Ascending aorta (tissue), 2 donors: ENCODE data around the gene CPA5. TPM values are rescaled to one million over a fixed set of nuclear protein-coding genes. Genes with fewer than 3 reads are reported as not detected.

Experiments
- DNase-seq, 2 donors: peaks; one replicate each; pipeline ENCODE4 v3.0.0-alpha.2; 2019; ENCODE audit warnings: low spot score in 2 of 2
- H3K27ac ChIP-seq, 2 donors: fragments of 200-600 bp; sonication (generic); one replicate each; pipeline ENCODE4 v1.5.1; 2016 to 2017; ENCODE audit warnings: mild to moderate bottlenecking in 1 of 2
- H3K27me3 ChIP-seq: fragments of 200-600 bp; sonication (generic); one replicate; pipeline ENCODE4 v1.5.1; 2017
- H3K36me3 ChIP-seq, 2 donors: fragments of 200-600 bp; sonication (generic); one replicate each; pipeline ENCODE4 v1.5.1; 2016
- H3K4me1 ChIP-seq, 2 donors: fragments of 200-600 bp; sonication (generic); one replicate each; pipeline ENCODE4 v1.5.1; 2016 to 2017; ENCODE audit warnings: mild to moderate bottlenecking in 1 of 2
- H3K4me3 ChIP-seq, 2 donors: fragments of 200-600 bp; sonication (generic); one replicate each; pipeline ENCODE4 v1.5.1; 2016 to 2017; ENCODE audit warnings: mild to moderate bottlenecking in 1 of 2
- H3K9me3 ChIP-seq, 2 donors: fragments of 200-600 bp; sonication (generic); one replicate each; pipeline ENCODE4 v1.5.1; 2016
- CTCF ChIP-seq, 3 experiments: fragments of 200-600 bp in 2 of 3; fragments of 450-650 bp in 1 of 3; sonication (generic) in 2 of 3; IDR thresholded peaks; one replicate each; pipeline ENCODE4 v1.5.1; 2016 to 2019; ENCODE audit warnings: antibody characterized with exemption in 3 of 3, mild to moderate bottlenecking in 1 of 3, moderate library complexity in 1 of 3
- intact Hi-C: fragments of 100-400 bp; cut with DNase I; formaldehyde crosslinking; loops from one replicate; pipeline ENCODE4 v1.15.1; 2023
- total RNA-seq: library from RNA; depleted of rRNA; stranded (reverse); fragments of >200 nt; gene quantifications from one replicate; pipeline ENCODE4 v1.1.0, GENCODE V29; 2016

Gene CPA5
- total RNA-seq, 1 donor from 2014 or later: not detected

- H3K27ac ChIP-seq: peak overlapping the region in 1 of 2 donors; percentile 61
- H3K36me3 ChIP-seq: no peaks in the 10 kb centered on the region
- peak overlapping the region; percentile 23 to 42 for H3K4me3 ChIP-seq
- H3K9me3 ChIP-seq: no peaks in the 10 kb centered on the region
- no peak for TF ChIP-seq CTCF (IDR thresholded peaks at IDR 0.05)
- no peaks in the 10 kb centered on the region for H3K27me3 ChIP-seq
- DNase-seq: no peak
- peaks cover 0 to 7% of the 10 kb centered on the region in 2 donors for H3K4me1 ChIP-seq
- intact Hi-C loops: loop anchor here (5.0 kb wide), 3 partner anchors 35 to 120 kb away; partner anchors contain the start of gene CEP41
Observed at GRCh38 chr7:130397051-130397757, 52.6 kb downstream of the CPA5 start.

- no peak for TF ChIP-seq CTCF (IDR thresholded peaks at IDR 0.05)
- no peak overlapping the region for H3K4me3 ChIP-seq
- no peak overlapping the region for H3K27ac ChIP-seq
- DNase-seq: no peak
- H3K27me3 ChIP-seq: no peaks in the 10 kb centered on the region
- peaks cover 0 to 6% of the 10 kb centered on the region in 2 donors for H3K4me1 ChIP-seq
- H3K9me3 ChIP-seq: no peaks in the 10 kb centered on the region
- no peaks in the 10 kb centered on the region for H3K36me3 ChIP-seq
- intact Hi-C loops: loop anchor here (5.0 kb wide), 3 partner anchors 35 to 120 kb away; partner anchors contain the start of gene CEP41
Observed at GRCh38 chr7:130397758-130398073, 53.1 kb downstream of the CPA5 start.

GRCh38 chr7:130398526-130399090 is 54.0 kb downstream of the CPA5 start:
- intact Hi-C loops: loop anchor here (5.0 kb wide), 3 partner anchors 36 to 121 kb away; partner anchors contain the start of gene CEP41
- DNase-seq: no peak
- H3K36me3 ChIP-seq: no peaks in the 10 kb centered on the region
- peaks cover 0 to 3% of the 10 kb centered on the region in 2 donors for H3K4me1 ChIP-seq
- no peaks in the 10 kb centered on the region for H3K9me3 ChIP-seq
- H3K4me3 ChIP-seq: no peak overlapping the region
- TF ChIP-seq CTCF (IDR thresholded peaks at IDR 0.05): no peak
- H3K27ac ChIP-seq: no peak overlapping the region
- H3K27me3 ChIP-seq: no peaks in the 10 kb centered on the region

GRCh38 chr7:130400120-130400572 is 55.5 kb downstream of the CPA5 start:
- no peaks in the 10 kb centered on the region for H3K9me3 ChIP-seq
- H3K27me3 ChIP-seq: no peaks in the 10 kb centered on the region
- no peak for DNase-seq
- intact Hi-C loops: no loop called here
- peaks cover 0 to 3% of the 10 kb centered on the region in 2 donors for H3K4me1 ChIP-seq
- H3K27ac ChIP-seq: no peak overlapping the region
- TF ChIP-seq CTCF (IDR thresholded peaks at IDR 0.05): no peak
- no peaks in the 10 kb centered on the region for H3K36me3 ChIP-seq
- no peak overlapping the region for H3K4me3 ChIP-seq

GRCh38 chr7:130401101-130401500 is 56.5 kb downstream of the CPA5 start:
- Histone ChIP-seq H3K27ac (no peak overlapping the region), H3K9me3 (no peaks in the 10 kb centered on the region), H3K27me3 (no peaks in the 10 kb centered on the region), H3K36me3 (no peaks in the 10 kb centered on the region), H3K4me1 (peaks cover 0 to 3% of the 10 kb centered on the region in 2 donors), H3K4me3 (no peak overlapping the region)
- TF ChIP-seq CTCF (IDR thresholded peaks at IDR 0.05): no peak
- no peak for DNase-seq
- intact Hi-C loops: no loop called here
